K562 (cell line): ENCODE data around the gene CCDC184. TPM values are rescaled to one million over a fixed set of nuclear protein-coding genes. Genes with fewer than 3 reads are reported as not detected.

Source experiments
- AFF4 ChIP-seq: sonication (generic); formaldehyde crosslinking; IDR thresholded peaks from 2 replicates; pipeline ENCODE4 v1.8.0; 2023; ENCODE audit warnings: mild to moderate bottlenecking, missing genetic modification reagents
- ATF1 ChIP-seq, 2 experiments: fragments of 450-650 bp in 1 of 2; IDR thresholded peaks; 2 replicates each; pipeline ENCODE4 v1.6.1; 2016; ENCODE audit warnings: missing compliant biosample characterization in 1 of 2, missing genetic modification characterization in 1 of 2
- BHLHE40 ChIP-seq: IDR thresholded peaks from 2 replicates; pipeline ENCODE4 v1.6.1; 2011; ENCODE audit warnings: low read length, improper control_type of control experiment
- E2F3 ChIP-seq: fragments of 250-450 bp; sonication (Bioruptor Pico); IDR thresholded peaks from 2 replicates; pipeline ENCODE4 v1.4.0; 2020; ENCODE audit warnings: mild to moderate bottlenecking
- FIP1L1 ChIP-seq: fragments of 200-400 bp; formaldehyde crosslinking; IDR thresholded peaks from 2 replicates; pipeline ENCODE4 v1.6.1; 2018; ENCODE audit warnings: mild to moderate bottlenecking, low read depth, low read length; ENCODE audit not compliant: poor library complexity, severe bottlenecking
- GATAD2A ChIP-seq: fragments of 450-650 bp; IDR thresholded peaks from 2 replicates; pipeline ENCODE4 v1.6.1; 2017
- GTF2E2 ChIP-seq: fragments of 200-800 bp; sonication (Bioruptor generic); IDR thresholded peaks from 2 replicates; pipeline ENCODE4 v1.6.1; 2016; ENCODE audit warnings: missing genetic modification characterization, missing compliant biosample characterization
- HEY1 ChIP-seq: fragments of 250-450 bp; sonication (Bioruptor Pico); IDR thresholded peaks from 2 replicates; pipeline ENCODE4 v1.5.0; 2020; ENCODE audit warnings: mild to moderate bottlenecking, moderate library complexity, borderline replicate concordance
- MTA3 ChIP-seq: fragments of 450-650 bp; formaldehyde crosslinking; IDR thresholded peaks from 2 replicates; pipeline ENCODE4 v1.6.1; 2017; ENCODE audit warnings: mild to moderate bottlenecking, borderline replicate concordance
- POLR2B ChIP-seq: fragments of 450-650 bp; IDR thresholded peaks from 2 replicates; pipeline ENCODE4 v1.6.1; 2018; ENCODE audit warnings: low read depth; ENCODE audit not compliant: partially characterized antibody
- POLR2H ChIP-seq: IDR thresholded peaks from 2 replicates; pipeline ENCODE4 v1.6.1; 2016; ENCODE audit warnings: missing genetic modification characterization, low read depth, mild to moderate bottlenecking, control low read depth, missing compliant biosample characterization, moderate library complexity
- RBM25 ChIP-seq: fragments of 200-400 bp; formaldehyde crosslinking; IDR thresholded peaks from 2 replicates; pipeline ENCODE4 v1.6.1; 2018; ENCODE audit warnings: low read length, low read depth, moderate library complexity; ENCODE audit not compliant: severe bottlenecking
- TFAM ChIP-seq: fragments of 250-450 bp; sonication (Bioruptor Pico); conservative IDR thresholded peaks from 2 replicates; pipeline ENCODE4 v1.5.0; 2021; ENCODE audit warnings: mild to moderate bottlenecking, moderate library complexity
- ZNF311 ChIP-seq: fragments of 250-450 bp; sonication (Bioruptor Pico); IDR thresholded peaks from 2 replicates; pipeline ENCODE4 v1.4.0; 2020; ENCODE audit warnings: mild to moderate bottlenecking, moderate library complexity
- ZNF347 ChIP-seq: fragments of 450-650 bp; formaldehyde crosslinking; IDR thresholded peaks from 2 replicates; pipeline ENCODE4 v1.4.0; 2020; ENCODE audit warnings: low read depth, mild to moderate bottlenecking, moderate library complexity
- ZNF384 ChIP-seq: IDR thresholded peaks from 2 replicates; pipeline ENCODE4 v1.6.1; 2012; ENCODE audit warnings: low read depth, low read length, improper control_type of control experiment
- polyA plus RNA-seq, 8 experiments: library from polyadenylated mRNA; depleted of rRNA in 4 of 8; stranded (reverse) in 5 of 8; unstranded in 3 of 8; fragments of >200 nt; fragmentation: Nextera tagmentation in 2 of 8; fragmentation: Illumina TruSeq in 1 of 8; extraction: Ambion mirVana in 2 of 8; extraction: Trizol in 1 of 8; gene quantifications; 2 replicates each; pipeline versions ENCODE4 v1.2.1 to v1.2.3, GENCODE V29; 2011 to 2014; ENCODE audit warnings: inconsistent platforms in 1 of 8, missing spikeins in 1 of 8
- total RNA-seq, 7 experiments: library from RNA; depleted of rRNA in 6 of 7; stranded (reverse); fragments of >200 nt in 6 of 7; fragmentation: Illumina TruSeq in 2 of 7; extraction: Trizol in 2 of 7; gene quantifications; 2 replicates each; pipeline versions ENCODE4 v1.2.1 to v1.2.3, GENCODE V29; 2011 to 2021; ENCODE audit warnings: low replicate concordance in 1 of 7
- TF ChIP-seq, protein P1 (sequence below): fragments of 250-450 bp; sonication (Bioruptor Pico); IDR thresholded peaks from 2 replicates; pipeline ENCODE4 v1.8.0; 2021; ENCODE audit warnings: moderate library complexity, mild to moderate bottlenecking, inconsistent platforms
- TF ChIP-seq, protein P2 (sequence below): fragments of 450-650 bp; IDR thresholded peaks from 2 replicates; pipeline ENCODE4 v1.6.1; 2018; ENCODE audit not compliant: partially characterized antibody

CCDC184 gene
- total and polyA plus RNA-seq, 9 of the 15 experiments (the other 6 are each of a cell fraction or from before 2014, with no cell fraction given), result 0.09 TPM; not detected in 8

DNA sequence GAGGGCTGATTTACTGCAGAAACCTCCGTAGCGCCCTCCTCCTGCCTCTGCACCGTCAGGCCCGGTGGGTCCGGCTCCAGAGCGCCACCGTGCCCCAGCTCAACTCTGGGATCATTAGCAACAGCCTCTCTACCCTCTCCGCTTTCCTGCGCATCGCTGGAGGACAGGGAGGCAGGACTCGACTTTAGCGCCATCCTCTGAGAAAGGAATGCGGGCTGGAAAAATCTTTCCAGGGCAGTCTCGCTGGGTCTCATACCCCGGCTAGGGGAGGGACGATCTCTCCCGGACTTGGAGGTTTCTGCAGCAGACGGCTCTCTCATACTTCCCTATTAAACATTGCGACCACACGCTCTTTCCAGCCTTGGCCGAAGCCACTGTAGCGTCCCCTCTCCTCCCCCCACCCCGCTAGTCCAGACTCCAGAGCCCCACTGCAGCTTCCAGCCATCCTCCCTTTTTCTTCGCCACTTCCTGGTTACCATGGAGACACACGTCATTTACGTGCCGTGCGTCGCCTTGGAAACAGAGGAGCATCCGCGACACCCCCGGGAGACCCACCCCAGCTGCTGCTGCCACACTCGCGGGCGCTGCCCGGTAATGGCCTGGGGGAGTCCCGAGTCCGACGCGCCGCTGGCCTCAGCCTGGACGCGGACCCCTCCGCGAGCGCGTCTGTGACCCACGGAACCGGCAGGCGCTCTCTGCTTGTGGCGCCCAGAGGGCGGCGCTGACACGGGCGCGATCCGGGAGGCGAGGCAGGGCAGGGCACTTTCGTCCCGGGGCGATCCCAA lies at the start of gene CCDC184 (continued):
- TF ChIP-seq TFAM, result no peak
- TF ChIP-seq RBM25, result no peak
- TF ChIP-seq, protein P1, sequence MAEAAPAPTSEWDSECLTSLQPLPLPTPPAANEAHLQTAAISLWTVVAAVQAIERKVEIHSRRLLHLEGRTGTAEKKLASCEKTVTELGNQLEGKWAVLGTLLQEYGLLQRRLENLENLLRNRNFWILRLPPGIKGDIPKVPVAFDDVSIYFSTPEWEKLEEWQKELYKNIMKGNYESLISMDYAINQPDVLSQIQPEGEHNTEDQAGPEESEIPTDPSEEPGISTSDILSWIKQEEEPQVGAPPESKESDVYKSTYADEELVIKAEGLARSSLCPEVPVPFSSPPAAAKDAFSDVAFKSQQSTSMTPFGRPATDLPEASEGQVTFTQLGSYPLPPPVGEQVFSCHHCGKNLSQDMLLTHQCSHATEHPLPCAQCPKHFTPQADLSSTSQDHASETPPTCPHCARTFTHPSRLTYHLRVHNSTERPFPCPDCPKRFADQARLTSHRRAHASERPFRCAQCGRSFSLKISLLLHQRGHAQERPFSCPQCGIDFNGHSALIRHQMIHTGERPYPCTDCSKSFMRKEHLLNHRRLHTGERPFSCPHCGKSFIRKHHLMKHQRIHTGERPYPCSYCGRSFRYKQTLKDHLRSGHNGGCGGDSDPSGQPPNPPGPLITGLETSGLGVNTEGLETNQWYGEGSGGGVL (CRISPR knock-in tag), result no peak
- no peak for TF ChIP-seq ATF1 (CRISPR knock-in tag; IDR thresholded peaks at IDR 0.05)
- peak; percentile 86 for TF ChIP-seq ATF1 (tag; IDR thresholded peaks at IDR 0.05)
- TF ChIP-seq HEY1 (CRISPR knock-in tag), result no peak
- no peak for TF ChIP-seq GTF2E2 (tag)
- TF ChIP-seq GATAD2A, result no peak
- no peak for TF ChIP-seq POLR2H (tag)
- no peak for TF ChIP-seq POLR2B
- no peak for TF ChIP-seq BHLHE40
- no peak for TF ChIP-seq E2F3
- no peak for TF ChIP-seq ZNF311 (CRISPR knock-in tag)
- no peak for TF ChIP-seq ZNF384
- peak; percentile 29 for TF ChIP-seq FIP1L1
- TF ChIP-seq AFF4, result 0 out of 2 replicates have a peak, but pooled peaks have one; percentile 65
- TF ChIP-seq ZNF347 (CRISPR knock-in tag), result no peak
- TF ChIP-seq, protein P2, sequence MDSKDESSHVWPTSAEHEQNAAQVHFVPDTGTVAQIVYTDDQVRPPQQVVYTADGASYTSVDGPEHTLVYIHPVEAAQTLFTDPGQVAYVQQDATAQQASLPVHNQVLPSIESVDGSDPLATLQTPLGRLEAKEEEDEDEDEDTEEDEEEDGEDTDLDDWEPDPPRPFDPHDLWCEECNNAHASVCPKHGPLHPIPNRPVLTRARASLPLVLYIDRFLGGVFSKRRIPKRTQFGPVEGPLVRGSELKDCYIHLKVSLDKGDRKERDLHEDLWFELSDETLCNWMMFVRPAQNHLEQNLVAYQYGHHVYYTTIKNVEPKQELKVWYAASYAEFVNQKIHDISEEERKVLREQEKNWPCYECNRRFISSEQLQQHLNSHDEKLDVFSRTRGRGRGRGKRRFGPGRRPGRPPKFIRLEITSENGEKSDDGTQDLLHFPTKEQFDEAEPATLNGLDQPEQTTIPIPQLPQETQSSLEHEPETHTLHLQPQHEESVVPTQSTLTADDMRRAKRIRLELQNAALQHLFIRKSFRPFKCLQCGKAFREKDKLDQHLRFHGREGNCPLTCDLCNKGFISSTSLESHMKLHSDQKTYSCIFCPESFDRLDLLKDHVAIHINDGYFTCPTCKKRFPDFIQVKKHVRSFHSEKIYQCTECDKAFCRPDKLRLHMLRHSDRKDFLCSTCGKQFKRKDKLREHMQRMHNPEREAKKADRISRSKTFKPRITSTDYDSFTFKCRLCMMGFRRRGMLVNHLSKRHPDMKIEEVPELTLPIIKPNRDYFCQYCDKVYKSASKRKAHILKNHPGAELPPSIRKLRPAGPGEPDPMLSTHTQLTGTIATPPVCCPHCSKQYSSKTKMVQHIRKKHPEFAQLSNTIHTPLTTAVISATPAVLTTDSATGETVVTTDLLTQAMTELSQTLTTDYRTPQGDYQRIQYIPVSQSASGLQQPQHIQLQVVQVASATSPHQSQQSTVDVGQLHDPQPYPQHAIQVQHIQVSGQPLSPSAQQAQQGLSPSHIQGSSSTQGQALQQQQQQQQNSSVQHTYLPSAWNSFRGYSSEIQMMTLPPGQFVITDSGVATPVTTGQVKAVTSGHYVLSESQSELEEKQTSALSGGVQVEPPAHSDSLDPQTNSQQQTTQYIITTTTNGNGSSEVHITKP, result no peak
- 0 out of 2 replicates have a peak, but pooled peaks have one; percentile 55 for TF ChIP-seq MTA3
